Gastroesophageal sphincter (tissue), 4 donors: Measurements from ENCODE around the gene SF3B3. TPM values are rescaled to one million over a fixed set of nuclear protein-coding genes. Genes with fewer than 3 reads are reported as not detected.

Experiments used
- ATAC-seq: fragments of 150-250 bp; one replicate; pipeline ENCODE4 v1.9.1; 2016; ENCODE audit warnings: mild to moderate bottlenecking, moderate library complexity
- H3K27ac ChIP-seq, 4 donors: fragments of 200-600 bp; sonication (generic) in 3 of 4; 1 replicate in 3 of 4; 2 replicates in 1 of 4; pipeline ENCODE4 v1.5.1; 2016 to 2019
- H3K27me3 ChIP-seq: fragments of 200-600 bp; sonication (generic); one replicate; pipeline ENCODE4 v1.5.1; 2019
- H3K36me3 ChIP-seq, 2 donors: fragments of 200-600 bp; sonication (generic); one replicate each; pipeline ENCODE4 v1.5.1; 2019; ENCODE audit warnings: control low read depth in 1 of 2
- H3K4me1 ChIP-seq, 3 donors: fragments of 200-600 bp; sonication (generic); 1 replicate in 2 of 3; 2 replicates in 1 of 3; pipeline ENCODE4 v1.5.1; 2016 to 2019; ENCODE audit warnings: control low read depth in 2 of 3
- H3K4me3 ChIP-seq, 2 donors: fragments of 200-600 bp; sonication (generic); one replicate each; pipeline ENCODE4 v1.5.1; 2019; ENCODE audit warnings: mild to moderate bottlenecking in 1 of 2, moderate library complexity in 1 of 2
- H3K9me3 ChIP-seq, 3 donors: fragments of 200-600 bp; sonication (generic); one replicate each; pipeline ENCODE4 v1.5.1; 2017 to 2019; ENCODE audit warnings: control low read depth in 2 of 3
- CTCF ChIP-seq, 4 experiments: fragments of 200-600 bp in 2 of 4; fragments of 450-650 bp in 2 of 4; sonication (generic) in 1 of 4; IDR thresholded peaks; one replicate each; pipeline ENCODE4 v1.5.1; 2017 to 2019; ENCODE audit warnings: antibody characterized with exemption in 4 of 4, mild to moderate bottlenecking in 2 of 4, moderate library complexity in 2 of 4
- EP300 ChIP-seq: sonication (generic); formaldehyde crosslinking; IDR thresholded peaks from one replicate; pipeline ENCODE4 v1.6.1; 2017; ENCODE audit warnings: antibody characterized with exemption, mild to moderate bottlenecking
- POLR2A ChIP-seq, 2 donors: fragments of 450-650 bp; IDR thresholded peaks; one replicate each; pipeline ENCODE4 v1.6.1; 2017; ENCODE audit warnings: antibody characterized with exemption in 2 of 2, mild to moderate bottlenecking in 2 of 2, moderate library complexity in 1 of 2
- POLR2AphosphoS5 ChIP-seq: sonication (generic); formaldehyde crosslinking; IDR thresholded peaks from one replicate; pipeline ENCODE4 v1.6.1; 2017; ENCODE audit warnings: antibody characterized with exemption
- WGBS, 2 donors: methylation state at CpG; one replicate each; pipeline ENCODE4 v1.1.5; 2018; ENCODE audit warnings: low coverage in 1 of 2; 5-methylcytosine and 5-hydroxymethylcytosine counted together
- total RNA-seq, 4 donors: library from RNA; depleted of rRNA; stranded (reverse); fragments of >200 nt; gene quantifications; one replicate each; pipeline ENCODE4 v1.1.0, GENCODE V29; 2016

SF3B3 gene
- total RNA-seq, 4 donors from 2014 or later: 73.3 to 115 (median 92.8) TPM

- ATAC-seq: no peak
These were observed 32.4 kb downstream of the SF3B3 start for GRCh38 chr16:70556063-70556462.

GRCh38 chr16:70561623-70562022 lies 38.0 kb downstream of the SF3B3 start:
- Histone ChIP-seq H3K4me1 (peaks cover 0 to 12% (median 0%) of the 10 kb centered on the region in 3 donors), H3K27me3 (no peaks in the 10 kb centered on the region), H3K4me3 (no peak overlapping the region), H3K9me3 (no peaks in the 10 kb centered on the region), H3K27ac (no peak overlapping the region), H3K36me3 (peaks cover 32 to 100% of the 10 kb centered on the region in 2 donors)
- TF ChIP-seq POLR2A (IDR thresholded peaks at IDR 0.05): no peak
- no peak for TF ChIP-seq EP300
- TF ChIP-seq POLR2AphosphoS5: no peak
- TF ChIP-seq CTCF (IDR thresholded peaks at IDR 0.05): no peak
- 90 to 91% methylated on average over 6 to 7 of the region's 9 CpGs for WGBS, 2 donors
- ATAC-seq: no peak

More at GRCh38 chr16:70556063-70556462, 32.4 kb downstream of the SF3B3 start:
- WGBS, 2 donors: 86 to 100% methylated on average over 2 to 3 of the region's 3 CpGs
- Histone ChIP-seq H3K9me3 (no peaks in the 10 kb centered on the region), H3K36me3 (peaks cover 14 to 100% of the 10 kb centered on the region in 2 donors), H3K4me3 (no peak overlapping the region), H3K27me3 (no peaks in the 10 kb centered on the region), H3K4me1 (peaks cover 0 to 7% (median 0%) of the 10 kb centered on the region in 3 donors), H3K27ac (no peak overlapping the region)
- TF ChIP-seq EP300 (no peak), CTCF (IDR thresholded peaks at IDR 0.05) (no peak), POLR2A (IDR thresholded peaks at IDR 0.05) (no peak), POLR2AphosphoS5 (no peak)

GRCh38 chr16:70563636-70564035 lies 40.0 kb downstream of the SF3B3 start:
- Histone ChIP-seq H3K36me3 (peaks cover 32 to 100% of the 10 kb centered on the region in 2 donors), H3K27me3 (no peaks in the 10 kb centered on the region), H3K9me3 (no peaks in the 10 kb centered on the region), H3K4me1 (peaks cover 0 to 12% (median 0%) of the 10 kb centered on the region in 3 donors), H3K27ac (peak overlapping the region in 1 of 4 donors; percentile 59), H3K4me3 (no peak overlapping the region)
- WGBS, 2 donors: 76% methylated on average over 7 of the region's 7 CpGs; no CpG with 5 or more reads in 1 of the 2 donors
- TF ChIP-seq CTCF (IDR thresholded peaks at IDR 0.05): no peak
- no peak for TF ChIP-seq EP300
- no peak for TF ChIP-seq POLR2AphosphoS5
- no peak for TF ChIP-seq POLR2A (IDR thresholded peaks at IDR 0.05)
- ATAC-seq: peak; percentile 36

- 100% methylated on average over 1 of the region's 4 CpGs; no CpG with 5 or more reads in 1 of the 2 donors for WGBS, 2 donors
- Histone ChIP-seq H3K4me1 (peaks cover 0 to 12% (median 0%) of the 10 kb centered on the region in 3 donors), H3K9me3 (no peaks in the 10 kb centered on the region), H3K36me3 (peaks cover 32 to 100% of the 10 kb centered on the region in 2 donors), H3K27ac (peak overlapping the region in 3 of 4 donors; percentile 18 to 59 (median 24)), H3K27me3 (no peaks in the 10 kb centered on the region), H3K4me3 (no peak overlapping the region)
- TF ChIP-seq POLR2A (IDR thresholded peaks at IDR 0.05) (no peak), POLR2AphosphoS5 (peak; percentile 13), CTCF (IDR thresholded peaks at IDR 0.05) (no peak), EP300 (no peak)
- peak; percentile 36 for ATAC-seq
These were observed 41.4 kb downstream of the SF3B3 start for GRCh38 chr16:70565053-70565452.

GRCh38 chr16:70568601-70569237 lies 45.1 kb downstream of the SF3B3 start:
- TF ChIP-seq EP300: no peak
- no peak for TF ChIP-seq POLR2AphosphoS5
- no peak for TF ChIP-seq POLR2A (IDR thresholded peaks at IDR 0.05)
- no peak for TF ChIP-seq CTCF (IDR thresholded peaks at IDR 0.05)
- no peak overlapping the region for H3K27ac ChIP-seq
- ATAC-seq: no peak

More at GRCh38 chr16:70568601-70569237, 45.1 kb downstream of the SF3B3 start:
- peaks cover 12 to 94% of the 10 kb centered on the region in 2 donors for H3K36me3 ChIP-seq
- H3K4me1 ChIP-seq: peaks cover 1 to 31% (median 12%) of the 10 kb centered on the region in 3 donors
- H3K27me3 ChIP-seq: no peaks in the 10 kb centered on the region
- H3K9me3 ChIP-seq: no peaks in the 10 kb centered on the region
- H3K4me3 ChIP-seq: no peak overlapping the region
- WGBS, 2 donors: 59 to 67% methylated on average over 2 of the region's 5 CpGs
